Stimulated activated CD8-positive, alpha-beta memory T cell treated with anti-CD3 and anti-CD28 coated beads, Interleukin-2, amount 100 ng/mL, for 48 hours (primary cell): ENCODE data around the gene EARS2.
"Not testable (repeated sequence)": the region's sequence is repeated elsewhere in the genome, so short reads cannot be mapped to it uniquely, and the experiment has no call there.

Source experiments
- DNase-seq, 2 donors: peaks; one replicate each; pipeline ENCODE4 v3.0.0-alpha.2; 2020; ENCODE audit warnings: low read depth in 2 of 2

The EARS2 gene

GRCh38 chr16:23567602-23568001 is 10.5 kb upstream of the EARS2 start:
- no peak for DNase-seq

DNA sequence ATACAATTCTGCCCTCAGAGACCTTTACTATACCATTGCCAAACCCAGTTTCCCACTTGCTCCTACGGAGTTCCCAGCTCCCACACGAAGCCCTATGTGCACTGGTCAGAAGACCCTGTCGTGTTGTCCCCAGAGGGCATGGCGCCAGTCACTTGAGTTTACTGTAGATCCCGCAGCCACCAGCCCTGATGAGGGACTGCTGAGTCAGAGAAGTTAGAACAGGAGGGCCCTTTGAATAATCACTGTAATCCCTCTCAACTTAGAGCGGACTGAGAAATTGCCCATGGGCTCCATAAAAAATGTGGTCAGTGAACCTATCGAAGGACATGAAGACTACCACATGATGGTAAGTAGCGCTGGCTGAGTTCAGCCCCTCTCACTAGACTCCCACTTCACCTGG is 9.6 kb upstream of the EARS2 start:
- DNase-seq, result no peak

GRCh38 chr16:23564575-23565363 is 7.6 kb upstream of the EARS2 start:
- DNase-seq, result no peak

GRCh38 chr16:23563186-23563585 is 6.0 kb upstream of the EARS2 start:
- no peak for DNase-seq

- DNase-seq, result no peak
Observed at GRCh38 chr16:23562505-23562904, 5.4 kb upstream of the EARS2 start.

DNA sequence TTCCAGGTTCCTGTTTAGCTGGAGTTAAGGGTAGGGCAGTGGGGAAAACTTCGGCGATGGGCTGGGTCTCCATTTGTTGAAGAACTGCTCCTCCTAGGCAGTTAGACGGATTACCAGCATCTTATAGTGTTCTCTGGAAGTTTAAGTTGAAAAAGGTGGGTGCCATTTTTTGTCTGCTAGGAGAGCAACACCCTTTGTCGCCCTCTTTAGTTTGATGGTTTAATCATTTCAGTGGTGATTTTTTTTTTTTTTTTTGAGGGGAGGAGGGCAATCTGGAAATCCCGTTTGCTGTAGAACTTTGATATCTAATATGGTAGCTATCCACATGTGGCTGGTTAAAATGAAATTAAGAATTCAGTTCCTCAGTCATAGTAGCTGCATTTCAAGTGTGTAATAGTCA is 4.4 kb upstream of the EARS2 start:
- DNase-seq, result no peak

GRCh38 chr16:23557779-23558702 is 891 bp upstream of the EARS2 start:
- no peak for DNase-seq

DNA sequence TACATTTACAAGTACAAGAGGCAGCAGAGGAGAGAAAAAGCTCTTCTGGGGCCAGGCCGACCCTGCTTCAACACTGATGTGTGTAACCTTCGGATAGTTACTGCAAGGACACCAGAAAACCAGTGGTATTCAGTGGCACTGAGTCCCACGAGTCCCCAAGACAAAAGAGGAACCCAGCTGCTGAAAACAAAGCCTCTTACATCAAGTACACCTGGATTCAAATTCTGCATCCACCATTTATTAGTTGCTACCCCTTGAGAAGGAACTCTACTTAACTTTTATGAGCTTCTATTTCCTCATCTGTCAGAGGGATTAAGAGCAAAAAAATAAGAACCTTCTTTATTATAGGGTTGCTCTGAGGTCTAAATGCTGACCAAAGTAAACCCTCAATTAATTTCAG is 2.6 kb downstream of the EARS2 start:
- no peak for DNase-seq

- no peak for DNase-seq
Observed at GRCh38 chr16:23552161-23552560, 5.0 kb downstream of the EARS2 start.

DNA sequence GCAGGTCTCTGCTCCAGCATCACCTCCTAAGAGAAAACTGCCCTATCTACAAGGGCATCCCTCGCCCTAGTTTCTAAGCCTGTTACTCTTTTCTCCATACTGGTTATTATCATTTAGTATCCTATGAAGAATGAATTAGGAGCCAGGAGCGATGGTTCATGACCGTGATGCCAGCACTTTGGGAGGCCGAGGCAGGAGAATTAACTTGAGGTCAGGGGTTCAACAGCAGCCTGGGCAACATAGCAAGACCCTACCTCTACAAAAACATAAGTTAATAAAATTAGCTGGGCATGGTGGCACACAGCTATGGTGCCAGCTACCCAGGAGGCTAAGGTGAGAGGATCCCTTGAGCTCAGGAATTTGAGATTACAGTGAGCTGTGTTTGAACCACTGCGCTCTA is 7.2 kb downstream of the EARS2 start:
- DNase-seq, result no peak

- DNase-seq, result no peak
Observed at GRCh38 chr16:23544436-23544835, 12.7 kb downstream of the EARS2 start.

DNA sequence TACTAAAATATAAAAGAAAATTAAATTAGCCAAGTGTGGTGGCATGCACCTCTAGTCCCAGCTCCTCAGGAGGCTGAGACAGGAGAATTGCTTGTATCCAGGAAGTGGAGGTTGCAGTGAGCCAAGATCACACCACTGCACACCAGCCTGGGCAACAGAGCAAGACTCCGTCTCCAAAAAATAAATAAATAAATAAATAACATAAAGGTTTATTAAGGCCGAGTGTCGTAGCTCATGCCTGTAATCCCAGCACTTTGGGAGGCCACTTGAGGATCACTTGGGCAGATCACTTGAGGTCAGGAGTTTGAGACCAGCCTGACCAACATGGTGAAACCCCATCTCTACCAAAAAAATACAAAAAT is 16.4 kb downstream of the EARS2 start:
- DNase-seq, result not testable (repeated sequence)

GRCh38 chr16:23539984-23540816 is 16.9 kb downstream of the EARS2 start:
- DNase-seq, result no peak

- no peak for DNase-seq
Observed at GRCh38 chr16:23538919-23539278, 18.3 kb downstream of the EARS2 start.

GRCh38 chr16:23537390-23537789 is 19.8 kb downstream of the EARS2 start:
- no peak for DNase-seq

GRCh38 chr16:23535901-23536300 is 21.2 kb downstream of the EARS2 start:
- DNase-seq, result no peak

DNA sequence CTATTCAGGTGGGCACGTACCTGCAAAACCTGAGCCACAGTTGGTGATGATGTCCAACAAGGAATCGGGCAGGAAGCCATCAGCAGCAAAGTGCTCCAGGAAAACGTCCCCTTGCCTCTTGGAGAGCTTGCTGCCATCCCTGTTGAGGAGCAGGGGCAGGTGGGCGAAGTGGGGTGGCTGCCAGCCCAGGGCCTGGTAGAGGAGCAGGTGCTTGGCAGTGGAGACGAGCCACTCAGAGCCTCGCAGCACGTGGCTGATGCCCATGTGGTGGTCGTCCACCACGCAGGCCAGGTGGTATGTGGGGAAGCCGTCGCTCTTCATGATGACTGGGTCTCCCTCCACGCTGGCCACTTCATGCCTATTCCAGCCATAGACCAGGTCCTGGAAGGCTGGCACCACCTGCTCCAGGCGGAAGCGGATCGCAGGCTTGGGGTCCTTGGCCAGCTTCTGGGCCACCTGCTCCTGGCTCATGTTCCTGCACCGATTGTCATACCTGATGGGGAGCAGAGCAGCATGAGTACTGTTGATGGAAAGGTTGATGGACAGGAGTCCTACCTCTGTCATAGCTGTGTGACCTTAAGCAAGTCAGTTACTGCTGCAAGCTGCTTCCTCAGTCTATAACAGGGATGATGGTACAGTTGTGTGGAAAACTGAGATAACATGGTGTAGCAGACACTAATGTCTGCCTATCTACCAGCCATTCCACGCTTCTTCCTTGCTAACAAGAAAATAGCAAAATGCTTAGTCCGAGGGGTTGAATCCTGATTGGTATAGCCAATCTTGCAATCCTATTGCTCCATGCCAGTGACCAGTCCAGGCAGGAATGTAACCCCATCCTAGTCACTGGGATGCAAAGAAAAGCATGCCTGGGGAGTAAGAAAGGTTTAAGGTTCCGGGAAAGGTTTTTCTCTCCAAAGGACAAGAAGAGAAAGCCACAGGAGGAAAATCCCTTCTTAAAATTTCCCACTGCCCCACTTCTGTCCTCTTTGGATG is 22.0 kb downstream of the EARS2 start:
- no peak for DNase-seq

- DNase-seq, result no peak
Observed at GRCh38 chr16:23532448-23532847, 24.7 kb downstream of the EARS2 start.

- DNase-seq, result no peak
Observed at GRCh38 chr16:23530062-23530461, 27.1 kb downstream of the EARS2 start.

DNA sequence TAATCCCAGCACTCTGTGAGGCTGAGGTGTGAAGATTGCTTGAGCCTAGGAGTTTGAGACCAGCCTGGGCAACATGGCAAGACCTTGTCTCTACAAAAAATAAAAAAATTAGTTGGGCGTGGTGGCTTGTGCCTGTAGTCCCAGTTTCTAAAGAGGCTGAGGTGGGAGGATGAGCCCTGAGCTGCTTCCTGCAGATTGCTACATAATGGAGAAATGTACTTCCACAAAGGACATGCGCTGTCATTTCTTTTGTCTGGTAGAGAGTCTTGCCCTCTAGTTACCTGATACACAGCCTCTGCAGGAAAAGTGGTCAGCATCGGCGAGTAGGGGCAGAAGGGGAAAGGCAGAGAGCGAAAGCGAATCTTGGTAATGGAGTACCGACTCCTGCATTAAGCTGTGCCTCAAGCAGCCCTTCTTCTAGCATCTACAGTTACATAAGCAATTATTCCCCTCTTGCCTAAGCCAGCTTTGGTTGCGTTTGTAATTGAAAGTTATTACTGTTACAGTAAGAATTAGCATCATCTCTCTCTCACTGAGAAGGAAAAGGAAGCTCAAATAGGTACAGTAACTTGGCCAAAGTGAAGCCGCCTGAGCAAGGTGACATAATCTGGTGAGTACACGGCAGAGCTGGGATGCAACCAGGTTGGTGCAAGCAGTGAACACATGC is 28.4 kb downstream of the EARS2 start:
- no peak for DNase-seq
